Ecto neural progenitor cell (in vitro differentiated cells): ENCODE results near the gene SLC11A1.

Experiments used
- DNase-seq: peaks from one replicate; pipeline ENCODE4 v3.0.0-alpha.2; 2018; ENCODE audit warnings: low spot score

SLC11A1 gene

GRCh38 chr2:218367415-218368149 lies 14.5 kb upstream of the SLC11A1 start:
- peak; percentile 86 for DNase-seq

- DNase-seq: no peak
These were observed 13.9 kb upstream of the SLC11A1 start for GRCh38 chr2:218368150-218368528.

GRCh38 chr2:218368621-218369153 lies 13.4 kb upstream of the SLC11A1 start:
- peak; percentile 65 for DNase-seq

GRCh38 chr2:218369330-218369729 lies 12.7 kb upstream of the SLC11A1 start:
- no peak for DNase-seq

GRCh38 chr2:218370410-218371063 lies 11.5 kb upstream of the SLC11A1 start:
- no peak for DNase-seq

- DNase-seq: no peak
These were observed 10.1 kb upstream of the SLC11A1 start for GRCh38 chr2:218371983-218372350.

- DNase-seq: no peak
These were observed 7.3 kb upstream of the SLC11A1 start for GRCh38 chr2:218374795-218375194.

- DNase-seq: no peak
These were observed 6.9 kb upstream of the SLC11A1 start for GRCh38 chr2:218375212-218375611.

- no peak for DNase-seq
These were observed 4.0 kb upstream of the SLC11A1 start for GRCh38 chr2:218378053-218378452.

- DNase-seq: no peak
These were observed 712 bp downstream of the SLC11A1 start for GRCh38 chr2:218382785-218383184.

GRCh38 chr2:218383892-218384519 lies 1.9 kb downstream of the SLC11A1 start:
- DNase-seq: no peak

GRCh38 chr2:218384975-218385374 lies 2.9 kb downstream of the SLC11A1 start:
- no peak for DNase-seq

GRCh38 chr2:218386505-218387368 lies 4.7 kb downstream of the SLC11A1 start:
- no peak for DNase-seq

- peak; percentile 82 for DNase-seq
These were observed 5.5 kb downstream of the SLC11A1 start for GRCh38 chr2:218387369-218388194.

GRCh38 chr2:218389333-218390150 lies 7.5 kb downstream of the SLC11A1 start:
- no peak for DNase-seq

- DNase-seq: no peak
These were observed 9.1 kb downstream of the SLC11A1 start for GRCh38 chr2:218391202-218391601.

- DNase-seq: no peak
These were observed 10.4 kb downstream of the SLC11A1 start for GRCh38 chr2:218392459-218392858.

GRCh38 chr2:218392891-218393462 lies 10.9 kb downstream of the SLC11A1 start:
- no peak for DNase-seq

GRCh38 chr2:218393750-218394290 lies 11.7 kb downstream of the SLC11A1 start:
- no peak for DNase-seq
